Measurements from ENCODE around the gene CYLC1.

Gene CYLC1

DNA sequence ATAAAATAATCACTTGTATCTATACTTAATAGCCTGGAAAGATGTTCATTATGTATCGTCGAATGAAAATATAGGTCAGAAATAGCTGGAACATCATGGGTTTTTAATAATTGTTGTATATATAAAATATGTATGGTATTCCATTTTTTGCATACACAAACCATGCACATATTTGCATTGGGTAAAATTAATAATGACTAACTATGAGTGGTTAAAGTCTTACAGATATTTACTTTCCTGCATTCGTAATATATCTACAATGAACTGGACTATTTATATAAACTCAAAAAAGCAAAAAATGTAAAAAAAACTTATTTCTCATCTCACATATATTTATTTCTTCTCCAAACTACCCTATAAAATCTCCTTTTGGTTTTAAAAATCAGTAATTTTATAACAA lies 46.0 kb downstream of the CYLC1 start:
- no peak overlapping the region for H3K27ac ChIP-seq
- ChIA-PET CTCF (no interaction called here), POLR2A (ENCODE audit: low non-redundant PET) (no interaction called here)
- DNase-seq (ENCODE audit: low spot score): no peak
- TF ChIP-seq, protein P1, sequence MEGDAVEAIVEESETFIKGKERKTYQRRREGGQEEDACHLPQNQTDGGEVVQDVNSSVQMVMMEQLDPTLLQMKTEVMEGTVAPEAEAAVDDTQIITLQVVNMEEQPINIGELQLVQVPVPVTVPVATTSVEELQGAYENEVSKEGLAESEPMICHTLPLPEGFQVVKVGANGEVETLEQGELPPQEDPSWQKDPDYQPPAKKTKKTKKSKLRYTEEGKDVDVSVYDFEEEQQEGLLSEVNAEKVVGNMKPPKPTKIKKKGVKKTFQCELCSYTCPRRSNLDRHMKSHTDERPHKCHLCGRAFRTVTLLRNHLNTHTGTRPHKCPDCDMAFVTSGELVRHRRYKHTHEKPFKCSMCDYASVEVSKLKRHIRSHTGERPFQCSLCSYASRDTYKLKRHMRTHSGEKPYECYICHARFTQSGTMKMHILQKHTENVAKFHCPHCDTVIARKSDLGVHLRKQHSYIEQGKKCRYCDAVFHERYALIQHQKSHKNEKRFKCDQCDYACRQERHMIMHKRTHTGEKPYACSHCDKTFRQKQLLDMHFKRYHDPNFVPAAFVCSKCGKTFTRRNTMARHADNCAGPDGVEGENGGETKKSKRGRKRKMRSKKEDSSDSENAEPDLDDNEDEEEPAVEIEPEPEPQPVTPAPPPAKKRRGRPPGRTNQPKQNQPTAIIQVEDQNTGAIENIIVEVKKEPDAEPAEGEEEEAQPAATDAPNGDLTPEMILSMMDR (conservative IDR thresholded peaks at IDR 0.05; ENCODE audit: low read depth): no peak

DNA sequence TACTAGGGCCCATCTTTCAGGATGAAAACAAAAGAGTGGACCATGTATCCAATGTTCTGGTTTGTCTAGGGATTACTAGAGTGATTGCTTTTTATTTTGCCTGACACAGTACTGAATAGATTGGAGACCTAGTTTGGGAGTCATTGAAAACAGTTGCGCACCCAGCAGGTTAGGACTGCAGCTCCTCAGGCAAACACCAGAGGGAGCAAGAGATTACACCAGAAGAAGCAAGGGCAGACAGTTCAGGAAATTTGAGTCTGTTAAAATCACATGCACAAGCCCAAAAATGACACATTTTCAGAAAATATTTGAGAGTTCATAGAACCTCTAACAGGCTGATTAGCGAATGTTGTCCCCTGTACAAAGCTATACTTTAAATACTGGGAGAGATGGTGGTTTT lies 55.6 kb downstream of the CYLC1 start:
- ChIA-PET CTCF (no interaction called here), POLR2A (ENCODE audit: low non-redundant PET) (no interaction called here)
- TF ChIP-seq, protein P1 (conservative IDR thresholded peaks at IDR 0.05; ENCODE audit: low read depth): peak; percentile 25; the same call in 1 of the 2 replicates
- H3K27ac ChIP-seq: no peak overlapping the region
- DNase-seq (ENCODE audit: low spot score): no peak

DNA sequence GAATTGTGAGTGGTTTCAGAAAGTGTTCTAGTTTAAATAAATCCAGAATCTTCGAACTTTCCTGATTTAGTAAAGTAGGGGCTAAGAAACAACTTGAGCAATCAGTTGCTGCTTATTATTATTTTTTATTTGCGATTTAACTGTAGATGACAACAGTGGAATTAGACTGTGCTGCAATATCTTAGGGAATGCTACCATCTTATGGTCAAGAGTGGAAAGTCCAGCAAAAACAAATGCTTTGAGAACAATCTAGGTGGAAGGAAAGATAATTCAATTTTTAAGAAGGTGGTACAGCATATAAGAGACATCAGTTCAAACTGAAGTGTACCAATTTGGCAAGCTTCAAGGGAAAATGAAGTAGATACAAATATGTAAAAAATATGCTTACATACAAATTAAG lies 73.3 kb downstream of the CYLC1 start:
- ChIA-PET POLR2A (ENCODE audit: low non-redundant PET) (no interaction called here), CTCF (no interaction called here)
- no peak for DNase-seq (ENCODE audit: low spot score)
- H3K27ac ChIP-seq: no peak overlapping the region
- TF ChIP-seq, protein P1 (conservative IDR thresholded peaks at IDR 0.05; ENCODE audit: low read depth): no peak

Data from RWPE1 (cell line).